ENCODE data around the gene SMARCC1.

The SMARCC1 gene

DNA sequence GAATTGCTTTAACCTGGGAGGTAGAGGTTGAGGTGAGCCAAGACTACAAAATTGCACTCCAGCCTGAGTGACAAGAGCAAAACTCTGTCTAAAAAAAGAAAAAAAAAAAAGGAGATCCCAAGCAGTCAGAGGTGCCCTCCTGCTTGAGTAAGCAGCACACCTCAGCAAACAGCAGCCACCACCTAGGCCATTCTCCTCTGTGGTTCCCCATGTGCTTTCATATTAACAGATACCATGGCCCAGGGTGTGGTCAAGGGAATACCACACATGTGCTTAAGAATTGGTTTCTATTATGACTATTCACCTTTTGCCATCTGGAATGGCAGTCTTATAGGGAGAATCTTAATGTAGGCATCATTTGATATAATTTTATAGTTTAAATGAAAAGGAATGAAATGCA, 178.4 kb downstream of the SMARCC1 start:
- TF ChIP-seq, protein P1, sequence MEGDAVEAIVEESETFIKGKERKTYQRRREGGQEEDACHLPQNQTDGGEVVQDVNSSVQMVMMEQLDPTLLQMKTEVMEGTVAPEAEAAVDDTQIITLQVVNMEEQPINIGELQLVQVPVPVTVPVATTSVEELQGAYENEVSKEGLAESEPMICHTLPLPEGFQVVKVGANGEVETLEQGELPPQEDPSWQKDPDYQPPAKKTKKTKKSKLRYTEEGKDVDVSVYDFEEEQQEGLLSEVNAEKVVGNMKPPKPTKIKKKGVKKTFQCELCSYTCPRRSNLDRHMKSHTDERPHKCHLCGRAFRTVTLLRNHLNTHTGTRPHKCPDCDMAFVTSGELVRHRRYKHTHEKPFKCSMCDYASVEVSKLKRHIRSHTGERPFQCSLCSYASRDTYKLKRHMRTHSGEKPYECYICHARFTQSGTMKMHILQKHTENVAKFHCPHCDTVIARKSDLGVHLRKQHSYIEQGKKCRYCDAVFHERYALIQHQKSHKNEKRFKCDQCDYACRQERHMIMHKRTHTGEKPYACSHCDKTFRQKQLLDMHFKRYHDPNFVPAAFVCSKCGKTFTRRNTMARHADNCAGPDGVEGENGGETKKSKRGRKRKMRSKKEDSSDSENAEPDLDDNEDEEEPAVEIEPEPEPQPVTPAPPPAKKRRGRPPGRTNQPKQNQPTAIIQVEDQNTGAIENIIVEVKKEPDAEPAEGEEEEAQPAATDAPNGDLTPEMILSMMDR (IDR thresholded peaks at IDR 0.05; ENCODE audit: insufficient read depth, low read length), result no peak
- TF ChIP-seq GABPA (IDR thresholded peaks at IDR 0.05; ENCODE audit: low read depth) (no peak), SPI1 (IDR thresholded peaks at IDR 0.05; ENCODE audit: borderline replicate concordance, low read depth) (no peak), POLR2AphosphoS5 (IDR thresholded peaks at IDR 0.05; ENCODE audit: low read depth) (no peak)
- TF ChIP-seq, protein P2, sequence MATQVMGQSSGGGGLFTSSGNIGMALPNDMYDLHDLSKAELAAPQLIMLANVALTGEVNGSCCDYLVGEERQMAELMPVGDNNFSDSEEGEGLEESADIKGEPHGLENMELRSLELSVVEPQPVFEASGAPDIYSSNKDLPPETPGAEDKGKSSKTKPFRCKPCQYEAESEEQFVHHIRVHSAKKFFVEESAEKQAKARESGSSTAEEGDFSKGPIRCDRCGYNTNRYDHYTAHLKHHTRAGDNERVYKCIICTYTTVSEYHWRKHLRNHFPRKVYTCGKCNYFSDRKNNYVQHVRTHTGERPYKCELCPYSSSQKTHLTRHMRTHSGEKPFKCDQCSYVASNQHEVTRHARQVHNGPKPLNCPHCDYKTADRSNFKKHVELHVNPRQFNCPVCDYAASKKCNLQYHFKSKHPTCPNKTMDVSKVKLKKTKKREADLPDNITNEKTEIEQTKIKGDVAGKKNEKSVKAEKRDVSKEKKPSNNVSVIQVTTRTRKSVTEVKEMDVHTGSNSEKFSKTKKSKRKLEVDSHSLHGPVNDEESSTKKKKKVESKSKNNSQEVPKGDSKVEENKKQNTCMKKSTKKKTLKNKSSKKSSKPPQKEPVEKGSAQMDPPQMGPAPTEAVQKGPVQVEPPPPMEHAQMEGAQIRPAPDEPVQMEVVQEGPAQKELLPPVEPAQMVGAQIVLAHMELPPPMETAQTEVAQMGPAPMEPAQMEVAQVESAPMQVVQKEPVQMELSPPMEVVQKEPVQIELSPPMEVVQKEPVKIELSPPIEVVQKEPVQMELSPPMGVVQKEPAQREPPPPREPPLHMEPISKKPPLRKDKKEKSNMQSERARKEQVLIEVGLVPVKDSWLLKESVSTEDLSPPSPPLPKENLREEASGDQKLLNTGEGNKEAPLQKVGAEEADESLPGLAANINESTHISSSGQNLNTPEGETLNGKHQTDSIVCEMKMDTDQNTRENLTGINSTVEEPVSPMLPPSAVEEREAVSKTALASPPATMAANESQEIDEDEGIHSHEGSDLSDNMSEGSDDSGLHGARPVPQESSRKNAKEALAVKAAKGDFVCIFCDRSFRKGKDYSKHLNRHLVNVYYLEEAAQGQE (IDR thresholded peaks at IDR 0.05; ENCODE audit: insufficient replicate concordance, low read depth), result no peak

DNA sequence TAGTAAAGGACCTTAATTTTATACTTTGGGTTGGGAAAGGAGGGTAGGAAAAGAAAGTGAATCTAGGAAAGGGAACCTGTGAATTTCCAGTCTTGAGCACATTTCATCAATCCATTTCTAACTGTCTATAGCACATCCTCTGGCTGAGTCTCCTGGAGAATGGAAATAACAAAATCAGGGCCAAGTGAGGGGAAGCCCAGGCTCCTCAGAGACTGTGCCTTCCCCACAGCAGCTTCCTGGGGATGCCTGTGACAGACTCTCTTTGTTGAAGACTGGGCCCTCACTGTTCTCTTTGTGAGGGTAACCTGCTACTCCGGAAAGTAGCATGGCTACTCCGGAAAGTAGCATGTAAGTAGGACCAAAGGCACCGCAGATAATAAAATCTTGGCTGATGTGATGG, 180.4 kb downstream of the SMARCC1 start:
- H3K27ac ChIP-seq (replicated peaks), result no peak overlapping the region
- DNase-seq (ENCODE audit: low read depth in 1 of 2, low spot score in 1 of 2), result no peak
- no peak for TF ChIP-seq SPI1 (IDR thresholded peaks at IDR 0.05; ENCODE audit: borderline replicate concordance, low read depth)
- TF ChIP-seq, protein P1 (IDR thresholded peaks at IDR 0.05; ENCODE audit: insufficient read depth, low read length), result no peak
- no peak for TF ChIP-seq POLR2AphosphoS5 (IDR thresholded peaks at IDR 0.05; ENCODE audit: low read depth)
- TF ChIP-seq, protein P2 (IDR thresholded peaks at IDR 0.05; ENCODE audit: insufficient replicate concordance, low read depth), result no peak
- TF ChIP-seq GABPA (IDR thresholded peaks at IDR 0.05; ENCODE audit: low read depth), result no peak
- H3K4me3 ChIP-seq (replicated peaks; ENCODE audit: insufficient read depth, low read length), result no peak overlapping the region
- no peaks in the 10 kb centered on the region for H3K27me3 ChIP-seq (ENCODE audit: insufficient read depth, poor library complexity, severe bottlenecking)

More for the DNA sequence above, 178.4 kb downstream of the SMARCC1 start:
- H3K4me3 ChIP-seq (replicated peaks; ENCODE audit: insufficient read depth, low read length), result no peak overlapping the region
- H3K27me3 ChIP-seq (ENCODE audit: insufficient read depth, poor library complexity, severe bottlenecking), result no peaks in the 10 kb centered on the region
- no peak overlapping the region for H3K27ac ChIP-seq (replicated peaks)
- DNase-seq (ENCODE audit: low read depth in 1 of 2, low spot score in 1 of 2), result no peak

DNA sequence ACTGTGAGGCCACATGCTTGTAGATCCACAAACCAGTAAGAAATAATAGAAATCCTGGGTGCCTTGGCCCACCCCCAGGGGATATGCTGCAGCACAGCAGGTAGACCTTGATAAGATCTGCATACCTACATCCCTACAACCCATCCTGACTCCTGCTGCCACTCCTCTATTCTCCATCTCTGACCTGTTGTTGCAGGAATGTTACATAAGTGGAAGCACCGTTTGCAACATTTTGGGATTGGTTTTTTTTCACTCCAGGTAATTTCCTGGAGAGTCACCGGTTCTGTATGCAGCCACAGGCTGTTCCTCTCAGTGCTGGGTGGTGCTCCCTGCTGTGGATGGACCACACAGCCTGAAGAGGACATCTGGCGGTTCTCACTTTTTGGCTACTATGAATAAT, 186.9 kb downstream of the SMARCC1 start:
- H3K27me3 ChIP-seq (ENCODE audit: insufficient read depth, poor library complexity, severe bottlenecking), result no peaks in the 10 kb centered on the region
- TF ChIP-seq, protein P1 (IDR thresholded peaks at IDR 0.05; ENCODE audit: insufficient read depth, low read length), result no peak
- TF ChIP-seq, protein P2 (IDR thresholded peaks at IDR 0.05; ENCODE audit: insufficient replicate concordance, low read depth), result no peak
- TF ChIP-seq GABPA (IDR thresholded peaks at IDR 0.05; ENCODE audit: low read depth) (no peak), POLR2AphosphoS5 (IDR thresholded peaks at IDR 0.05; ENCODE audit: low read depth) (no peak), SPI1 (IDR thresholded peaks at IDR 0.05; ENCODE audit: borderline replicate concordance, low read depth) (no peak)
- H3K27ac ChIP-seq (replicated peaks), result no peak overlapping the region
- no peak for DNase-seq (ENCODE audit: low read depth in 1 of 2, low spot score in 1 of 2)
- H3K4me3 ChIP-seq (replicated peaks; ENCODE audit: insufficient read depth, low read length), result no peak overlapping the region

Data from HL-60 (cell line).